Activated gamma-delta T cell treated with anti-CD3 and anti-CD28 coated beads, Interleukin-2, amount 50 U/mL, for 16 hours (primary cell): ENCODE data around the gene POLR3H.
"Not testable (repeated sequence)": the region's sequence is repeated elsewhere in the genome, so short reads cannot be mapped to it uniquely, and the experiment has no call there.

Source experiments
- DNase-seq: peaks from one replicate; pipeline ENCODE4 v3.0.0-alpha.2; 2020; ENCODE audit warnings: low read depth

POLR3H gene, protein sequence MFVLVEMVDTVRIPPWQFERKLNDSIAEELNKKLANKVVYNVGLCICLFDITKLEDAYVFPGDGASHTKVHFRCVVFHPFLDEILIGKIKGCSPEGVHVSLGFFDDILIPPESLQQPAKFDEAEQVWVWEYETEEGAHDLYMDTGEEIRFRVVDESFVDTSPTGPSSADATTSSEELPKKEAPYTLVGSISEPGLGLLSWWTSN

DNA sequence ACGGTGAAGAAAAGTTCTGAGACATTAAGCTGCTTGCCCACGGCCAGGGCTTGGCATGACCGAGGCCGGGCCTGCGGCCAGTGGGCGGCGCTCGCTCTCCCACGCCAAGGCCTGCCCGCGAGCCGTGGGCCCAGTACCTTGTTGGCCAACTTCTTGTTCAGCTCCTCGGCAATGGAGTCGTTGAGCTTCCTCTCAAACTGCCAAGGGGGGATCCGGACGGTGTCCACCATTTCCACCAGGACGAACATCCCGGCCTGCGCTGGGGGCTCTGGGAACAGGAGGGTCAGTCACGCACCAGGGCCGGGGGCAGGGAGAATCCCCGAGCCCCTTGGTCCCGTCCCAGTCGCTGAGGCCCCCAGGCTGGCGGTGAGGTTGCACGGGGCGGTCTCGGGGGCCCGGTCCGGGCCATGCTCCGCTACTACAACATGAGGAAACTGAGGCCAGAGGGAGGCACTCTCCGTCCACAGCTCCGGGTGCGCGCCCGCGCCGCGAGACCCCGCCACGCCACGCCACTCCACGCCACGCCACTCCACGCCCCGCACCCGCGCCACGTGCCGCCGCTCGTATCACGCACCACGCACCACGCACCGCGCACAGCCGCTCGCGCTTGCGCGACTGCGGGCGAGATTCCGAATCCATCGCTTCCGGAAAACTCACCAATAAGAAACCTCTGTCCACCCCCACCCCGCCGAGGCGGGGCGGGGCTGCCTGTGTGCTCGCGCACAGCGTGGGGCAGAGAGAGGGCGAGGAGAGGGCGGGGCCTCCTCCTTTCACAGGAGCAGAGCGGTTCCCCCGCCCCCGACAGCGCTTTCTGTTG lies at the start of gene POLR3H:
Gene POLR3H (minus strand): TSS at position 617 of the 817 bp plus-strand sequence. CDS start 369 bp downstream, at position 248.
- DNase-seq = peak; percentile 94

DNA sequence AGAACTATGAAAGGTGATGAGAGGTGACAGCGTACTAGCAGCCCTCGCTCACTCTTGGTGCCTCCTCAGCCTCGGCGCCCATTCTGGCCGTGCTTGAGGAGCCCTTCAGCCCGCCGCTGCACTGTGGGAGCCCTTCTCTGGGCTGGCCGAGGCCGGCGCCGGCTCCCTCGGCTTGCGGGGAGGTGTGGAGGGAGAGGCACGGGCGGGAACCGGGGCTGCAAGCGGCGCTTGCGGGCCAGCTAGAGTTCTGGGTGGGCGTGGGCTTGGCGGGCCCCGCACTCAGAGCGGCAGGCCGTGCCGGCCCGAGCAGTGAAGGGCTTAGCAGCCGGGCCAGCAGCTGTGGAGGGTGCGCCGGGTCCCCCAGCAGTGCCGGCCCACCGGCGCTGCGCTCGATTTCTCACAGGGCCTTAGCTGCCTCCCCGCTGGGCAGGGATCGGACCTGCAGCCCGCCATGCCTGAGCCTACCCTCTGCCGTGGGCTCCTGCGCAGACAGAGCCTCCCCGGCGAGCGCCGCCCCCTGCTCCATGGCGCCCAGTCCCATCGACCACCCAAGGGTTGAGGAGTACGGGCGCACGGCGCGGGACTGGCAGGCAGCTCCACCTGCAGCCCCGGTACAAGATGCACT lies 49.2 kb upstream of the POLR3H start:
- not testable (repeated sequence) for DNase-seq

DNA sequence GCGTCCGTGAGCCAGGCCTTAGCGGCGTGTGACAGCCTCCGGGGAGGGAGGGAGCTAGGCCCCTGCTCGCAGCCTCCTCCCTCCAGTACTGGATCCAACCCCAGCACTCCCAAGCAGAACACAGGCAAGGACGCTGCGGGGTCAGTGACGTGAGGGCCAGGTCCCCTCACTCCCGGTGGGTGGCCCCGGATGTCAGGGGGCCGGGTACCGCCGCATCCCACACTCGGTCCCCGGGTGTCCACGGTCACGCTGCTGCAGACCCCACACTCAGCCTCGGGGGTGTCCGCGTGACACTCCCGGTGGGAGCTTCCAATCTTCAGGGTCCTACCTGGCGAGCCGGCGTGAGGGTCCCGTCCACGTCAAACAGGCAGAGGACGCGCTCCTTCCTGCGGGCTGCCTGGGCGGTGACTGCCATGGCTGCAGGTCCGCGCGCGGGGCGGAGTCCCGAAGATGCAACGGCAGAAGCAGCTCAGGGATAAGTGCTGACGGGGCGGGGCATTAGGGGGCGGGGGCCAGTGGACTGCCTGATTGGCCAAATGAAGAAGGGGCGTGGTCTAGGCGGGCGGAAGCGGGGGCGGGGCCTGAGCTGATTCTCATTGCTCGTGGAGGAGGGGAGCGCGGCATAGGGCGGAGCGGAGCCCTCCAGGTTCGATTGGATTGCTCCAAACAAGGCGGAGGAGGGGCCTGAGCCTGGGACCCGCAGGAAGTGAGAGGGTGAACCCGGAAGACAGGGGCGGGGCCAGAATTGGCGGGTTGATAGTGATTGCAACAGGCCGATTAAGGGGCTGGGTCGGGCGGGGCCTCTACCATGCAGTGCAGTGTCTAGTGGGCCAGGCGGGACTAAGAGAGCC lies 45.3 kb upstream of the POLR3H start, which contains the start of gene PMM1:
Gene PMM1 (minus strand): TSS at position 450 of the 851 bp plus-strand sequence. CDS start 35 bp downstream, at position 415.
- DNase-seq = peak; percentile 100

DNA sequence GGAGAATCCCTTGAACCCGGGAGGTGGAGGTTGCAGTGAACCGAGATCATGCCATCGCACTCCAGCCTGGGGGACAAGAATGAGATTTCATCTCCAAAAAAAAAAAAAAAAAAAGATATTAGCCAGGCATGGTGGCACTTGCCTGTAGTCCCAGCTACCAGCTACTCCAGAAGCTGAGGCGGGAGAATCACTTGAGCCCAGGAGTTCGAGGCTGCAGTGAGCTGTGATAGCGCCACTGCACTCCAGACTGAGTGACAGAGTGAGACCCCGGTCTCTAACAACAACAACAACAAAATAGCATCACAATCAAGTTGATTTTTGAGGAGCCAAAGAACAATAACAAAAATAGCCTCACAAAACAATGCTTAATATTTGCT lies 43.1 kb upstream of the POLR3H start:
- no peak for DNase-seq

DNA sequence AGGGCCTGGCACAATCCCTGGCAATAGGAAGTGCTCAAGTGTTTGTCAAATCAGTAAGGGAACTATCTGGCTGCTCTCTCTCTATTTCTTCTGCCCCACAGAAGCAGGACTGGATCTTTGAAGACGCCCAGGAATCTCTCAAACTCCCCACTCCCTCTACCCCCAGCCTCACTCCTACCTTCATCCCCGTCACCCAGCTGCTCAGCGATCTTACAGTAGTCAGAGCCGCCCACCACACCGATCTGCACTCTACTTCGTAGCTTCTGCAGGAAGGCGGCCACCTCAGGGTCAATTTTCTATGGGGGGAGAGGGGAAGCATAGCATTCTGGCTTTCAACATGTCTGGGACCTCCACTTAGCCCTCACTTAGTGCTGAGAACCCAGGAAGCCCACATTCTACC lies 41.6 kb upstream of the POLR3H start:
- no peak for DNase-seq

DNA sequence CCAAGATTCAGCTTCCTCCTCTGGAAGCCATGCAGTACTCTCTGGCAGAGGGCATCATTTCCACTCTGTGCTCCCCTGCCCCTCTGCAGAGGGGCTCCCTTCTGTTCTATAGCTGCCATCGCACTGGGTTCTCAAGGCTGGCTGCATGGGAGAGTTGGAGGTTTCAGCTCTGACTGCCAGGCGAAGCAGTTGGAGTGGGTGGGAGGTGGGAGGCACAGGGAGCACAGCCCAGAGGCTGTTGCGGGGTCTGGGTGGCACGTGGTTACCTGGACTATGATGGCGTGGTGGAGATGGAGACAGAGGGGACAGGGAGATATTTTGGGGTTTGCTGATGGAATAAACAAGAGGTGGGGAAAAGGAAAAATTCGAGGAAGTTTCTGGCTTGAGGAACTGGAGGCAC lies 40.6 kb upstream of the POLR3H start:
- no peak for DNase-seq

DNA sequence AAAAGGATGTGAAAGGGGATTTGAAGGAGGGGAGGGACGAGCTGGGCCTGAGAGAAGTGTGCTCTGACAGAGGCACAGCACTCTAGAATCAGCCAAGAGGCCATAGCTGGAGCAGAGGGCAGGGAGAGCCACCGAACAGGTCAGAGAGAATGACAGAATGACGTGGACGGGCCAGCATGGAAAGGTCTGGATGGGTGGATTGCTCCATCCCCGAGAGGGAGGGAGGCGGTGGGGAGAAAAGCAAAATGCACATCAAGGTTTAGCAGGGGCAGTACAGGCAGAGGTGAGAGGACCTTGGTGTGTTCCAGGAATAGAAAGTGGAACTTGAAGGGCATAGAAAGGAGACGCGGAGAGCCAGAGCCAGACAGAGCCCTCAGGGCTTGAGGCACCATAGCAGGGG lies 38.4 kb upstream of the POLR3H start:
- no peak for DNase-seq

DNA sequence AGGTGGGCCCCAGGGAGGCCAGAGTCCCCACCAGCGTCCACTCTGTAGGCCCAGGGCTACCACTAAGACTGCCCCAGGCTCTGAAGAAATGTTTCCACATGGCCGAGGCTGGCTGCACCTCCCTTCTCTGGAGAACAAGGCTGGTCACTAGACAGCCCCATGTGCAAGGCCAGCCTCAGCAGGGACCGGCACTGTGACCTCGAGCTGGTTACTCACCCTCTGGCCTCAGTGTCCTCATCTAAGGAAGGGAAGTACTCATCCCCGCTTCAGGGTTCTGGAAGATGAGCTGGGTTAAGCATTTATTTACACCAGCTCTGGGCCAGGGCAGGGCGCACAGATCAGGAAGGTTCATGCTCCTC lies 35.7 kb upstream of the POLR3H start:
- DNase-seq = no peak

DNA sequence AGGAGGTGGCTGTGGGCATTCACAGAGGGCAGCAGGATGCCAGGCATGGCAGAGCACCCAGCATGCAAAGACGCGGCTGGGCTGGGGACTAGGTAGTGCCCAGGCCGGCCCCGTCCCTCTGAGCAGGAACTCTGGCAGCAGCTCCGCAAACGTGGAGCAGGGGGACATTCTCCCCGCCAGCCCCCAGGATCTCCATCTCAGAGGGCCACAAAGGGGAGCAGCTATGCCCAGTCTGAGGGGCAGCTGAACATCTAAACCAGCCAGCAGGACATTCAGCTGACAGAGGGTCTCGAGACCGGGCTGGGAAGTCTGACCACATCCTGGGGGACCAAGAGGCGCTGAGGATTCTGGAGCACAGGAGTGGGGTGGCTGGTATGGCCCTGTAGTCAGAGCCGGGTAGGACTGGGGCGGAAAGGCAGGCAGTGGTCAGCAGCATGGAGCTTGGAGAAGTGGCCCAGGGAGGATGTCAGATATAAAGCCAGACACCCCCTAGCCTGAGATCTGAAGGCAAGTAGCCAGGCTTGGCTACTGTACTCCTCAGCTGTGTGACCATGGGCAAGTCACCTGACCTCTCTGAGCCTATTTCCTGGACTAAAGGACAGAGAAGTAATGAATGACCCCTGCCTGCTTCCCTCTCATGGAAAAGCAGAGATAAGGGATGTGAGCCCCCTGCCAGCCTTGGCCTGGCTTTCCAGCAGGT lies 35.2 kb upstream of the POLR3H start:
- DNase-seq = no peak

DNA sequence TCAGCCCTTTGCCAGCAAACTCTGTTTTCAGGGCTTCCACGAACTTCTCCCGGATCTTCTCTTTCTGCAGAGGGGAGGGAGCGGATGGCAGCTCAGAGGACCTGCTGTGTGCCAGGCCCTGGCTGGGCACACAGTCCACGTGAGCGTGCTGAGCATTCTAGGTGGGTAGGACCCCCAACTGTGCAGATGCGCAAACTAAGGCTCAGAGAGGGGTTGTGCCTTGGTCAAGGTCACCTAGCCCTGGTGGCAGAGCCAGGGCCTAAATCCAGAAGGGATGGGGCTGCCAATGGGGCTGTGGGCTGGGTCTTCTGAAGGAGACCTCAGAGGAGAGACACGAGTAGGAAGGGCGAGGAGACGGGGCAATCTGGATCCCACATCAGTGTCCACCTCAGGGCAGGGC lies 34.5 kb upstream of the POLR3H start:
- no peak for DNase-seq

DNA sequence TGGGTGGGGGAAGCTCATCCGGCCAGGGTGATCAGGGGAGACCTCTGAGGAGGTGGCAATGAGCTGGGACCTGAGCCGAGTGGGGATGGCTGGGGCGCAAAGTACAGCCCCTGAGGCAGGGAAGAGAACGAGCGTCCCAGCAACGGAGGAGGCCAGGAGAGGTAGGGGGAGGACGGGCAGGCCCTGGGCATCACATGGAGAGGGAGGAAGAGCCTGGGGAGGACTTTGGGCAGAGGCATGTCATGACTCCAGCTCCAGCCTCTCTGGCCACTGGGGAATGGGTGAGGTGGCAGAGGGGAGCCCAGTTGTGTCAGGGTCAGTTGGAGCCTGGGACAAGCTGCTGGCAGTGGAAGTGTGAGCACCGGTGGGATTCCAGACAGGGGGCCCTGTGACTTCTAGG lies 33.8 kb upstream of the POLR3H start:
- no peak for DNase-seq

DNA sequence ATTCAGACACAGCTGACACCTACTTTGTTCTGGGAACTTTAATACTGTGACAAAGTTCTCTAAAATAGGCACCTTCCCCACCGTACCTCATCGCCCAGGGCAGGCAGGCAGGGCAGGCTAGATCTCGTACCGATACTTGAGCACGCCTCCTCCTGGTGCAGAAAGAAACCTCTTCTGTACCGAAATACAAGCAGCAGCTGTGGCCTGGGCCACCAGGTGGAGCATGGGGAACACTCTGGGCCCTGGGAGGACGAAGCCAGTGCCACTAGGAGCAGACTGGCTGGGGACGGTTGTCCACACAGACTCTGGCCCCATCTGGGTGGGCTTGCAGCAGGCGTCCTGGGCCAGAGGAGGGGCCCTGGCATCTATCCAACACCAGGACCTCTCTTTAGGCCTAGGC lies 32.6 kb upstream of the POLR3H start:
- DNase-seq = no peak

DNA sequence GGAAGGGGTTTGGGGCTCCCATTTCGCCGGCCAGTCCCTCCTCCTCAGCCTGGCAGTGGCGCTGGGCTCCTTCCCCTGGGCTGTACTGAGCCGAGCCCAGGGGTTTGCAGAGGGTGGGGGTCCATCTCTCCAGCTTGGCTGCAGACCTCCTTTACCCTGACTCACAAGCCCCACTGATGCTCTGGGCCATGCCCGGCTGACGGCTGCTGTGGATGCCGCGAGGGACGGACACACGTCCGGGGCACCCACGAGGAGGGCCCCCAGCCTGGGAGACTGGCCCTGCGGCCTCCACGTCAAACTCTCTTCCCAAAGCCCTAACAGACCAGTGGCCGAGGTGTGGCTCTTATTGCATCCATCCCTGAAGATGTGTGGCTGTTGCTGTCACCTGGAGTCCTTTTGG lies 31.3 kb upstream of the POLR3H start:
- no peak for DNase-seq

DNA sequence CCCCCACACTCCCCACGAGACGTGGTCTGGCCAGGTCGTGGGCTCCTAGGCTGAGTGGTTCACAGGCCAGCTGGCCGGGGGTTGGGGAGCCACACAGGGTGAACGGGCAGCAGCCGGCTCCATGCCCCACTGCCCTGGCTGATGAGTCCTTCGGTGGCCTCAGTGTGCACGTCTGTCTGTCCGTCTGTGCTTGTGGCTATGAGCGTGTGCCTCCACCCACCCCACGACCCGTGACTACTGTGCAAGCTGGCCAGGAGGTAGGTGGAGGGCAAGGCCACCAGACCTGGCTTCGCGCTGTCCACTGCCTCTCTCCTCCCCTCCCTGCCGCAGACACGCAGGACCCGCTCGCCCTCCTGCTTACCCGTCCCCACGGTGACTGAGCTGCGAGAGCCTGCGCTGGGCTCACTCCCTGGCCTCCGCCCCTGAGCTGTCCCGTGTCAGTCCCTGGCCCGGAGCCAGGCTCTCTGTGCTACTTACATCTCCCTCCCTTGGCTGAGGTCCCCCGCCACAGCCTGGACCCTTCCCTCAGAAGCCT lies 30.6 kb upstream of the POLR3H start:
- DNase-seq = no peak

DNA sequence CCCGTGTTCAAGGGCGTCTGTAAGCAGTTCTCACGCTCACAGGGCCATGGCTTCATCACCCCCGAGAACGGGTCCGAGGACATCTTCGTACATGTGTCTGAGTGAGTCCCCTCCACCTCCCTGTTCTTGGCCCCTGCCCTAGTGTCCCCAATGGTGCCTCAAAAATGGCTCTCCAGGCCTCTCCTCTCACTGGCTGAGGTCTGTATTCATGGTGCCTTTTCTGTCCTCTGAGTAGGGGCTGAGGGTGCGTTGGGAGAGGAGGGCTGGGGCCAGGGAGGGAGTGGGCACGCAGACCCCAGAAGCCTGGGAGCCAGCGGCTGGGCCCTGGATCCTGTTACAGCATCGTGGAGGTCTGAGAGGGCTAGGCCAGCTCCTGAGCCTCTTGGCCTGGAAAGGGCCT lies 29.4 kb upstream of the POLR3H start:
- no peak for DNase-seq

DNA sequence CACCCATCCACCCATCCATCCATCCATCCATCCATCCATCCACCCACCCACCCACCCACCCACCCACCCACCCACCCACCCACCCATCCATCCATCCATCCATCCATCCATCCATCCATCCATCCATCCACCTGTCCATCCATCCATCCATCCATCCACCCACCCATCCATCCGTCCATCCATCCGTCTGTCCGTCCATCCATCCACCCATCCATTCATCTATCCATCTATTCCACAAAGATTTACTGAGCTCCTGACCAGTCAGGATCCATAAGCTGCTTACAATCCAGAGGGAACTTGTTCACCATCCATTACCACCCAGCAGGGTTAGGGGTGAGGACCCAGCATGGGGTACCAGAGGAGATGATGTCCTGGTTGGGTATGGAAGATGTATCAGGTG lies 28.0 kb upstream of the POLR3H start:
- DNase-seq = not testable (repeated sequence)

DNA sequence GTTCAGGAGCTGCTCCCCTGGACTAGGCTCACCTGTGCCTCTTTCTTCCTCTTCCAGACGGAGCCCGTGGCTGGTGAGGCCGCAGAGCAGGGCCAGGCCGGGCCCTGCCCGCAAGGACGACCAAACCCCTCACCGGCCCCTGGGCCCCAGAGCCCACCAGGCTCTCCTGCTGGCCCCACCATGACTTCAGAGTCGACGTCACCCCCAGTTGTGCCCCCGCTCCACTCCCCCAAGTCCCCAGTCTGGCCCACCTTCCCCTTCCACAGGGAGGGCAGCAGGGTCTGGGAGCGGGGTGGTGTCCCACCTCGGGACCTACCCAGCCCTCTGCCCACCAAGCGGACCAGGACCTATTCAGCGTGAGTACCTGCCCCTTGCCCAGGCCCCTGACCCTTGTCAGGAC lies 27.5 kb upstream of the POLR3H start:
- DNase-seq = no peak

DNA sequence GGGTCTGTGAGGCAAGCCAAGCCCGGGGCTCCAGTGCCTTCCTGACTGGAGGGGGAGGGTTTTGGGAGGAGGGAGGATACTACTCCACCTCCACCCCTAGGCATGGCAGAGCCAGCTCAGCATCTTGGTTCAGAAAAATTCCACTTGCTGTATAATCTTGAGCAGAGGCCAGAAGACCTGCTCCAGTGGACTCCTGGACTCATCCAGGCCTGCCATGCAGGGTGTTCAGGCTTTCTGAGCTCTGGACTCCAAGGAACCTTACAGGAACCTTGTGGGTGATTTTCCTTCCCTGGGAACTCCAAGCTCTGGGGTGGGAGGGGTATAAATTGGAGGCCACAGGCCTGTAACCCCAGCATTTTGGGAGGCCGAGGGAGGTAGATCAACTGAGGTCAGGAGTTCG lies 26.0 kb upstream of the POLR3H start:
- DNase-seq = no peak

DNA sequence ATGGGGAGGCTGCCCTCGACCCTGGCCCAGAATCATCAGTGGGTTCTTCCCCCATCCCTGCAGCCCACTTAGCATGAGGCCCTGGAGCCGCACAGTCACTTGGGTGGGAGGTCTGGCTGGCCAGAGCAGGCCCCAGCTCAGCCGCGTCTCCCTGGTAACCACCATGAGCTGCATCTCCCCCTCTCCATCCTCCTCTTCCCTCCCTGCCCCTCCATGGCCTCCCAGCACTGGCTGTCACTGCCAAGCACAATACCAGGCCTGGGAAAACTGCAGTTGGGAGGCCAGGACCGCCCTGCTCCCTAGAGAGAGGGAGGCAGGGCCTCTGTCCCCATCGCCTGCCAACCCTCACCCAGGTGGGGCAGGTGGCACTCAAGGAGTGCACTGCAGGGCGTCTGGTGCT lies 24.5 kb upstream of the POLR3H start:
- DNase-seq = no peak

DNA sequence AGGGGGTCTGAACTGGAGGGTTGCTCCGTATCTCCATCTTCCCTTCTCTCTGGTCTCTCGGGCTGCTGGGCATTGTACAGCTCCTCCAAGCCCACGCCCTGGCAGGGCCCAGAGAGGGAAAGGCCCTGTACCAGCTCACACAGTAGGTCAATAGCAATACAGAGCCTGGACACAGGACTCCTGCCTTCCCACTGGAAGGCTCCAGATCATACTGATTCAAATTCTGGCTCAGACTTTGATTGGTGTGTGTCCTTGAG lies 23.2 kb upstream of the POLR3H start:
- no peak for DNase-seq

DNA sequence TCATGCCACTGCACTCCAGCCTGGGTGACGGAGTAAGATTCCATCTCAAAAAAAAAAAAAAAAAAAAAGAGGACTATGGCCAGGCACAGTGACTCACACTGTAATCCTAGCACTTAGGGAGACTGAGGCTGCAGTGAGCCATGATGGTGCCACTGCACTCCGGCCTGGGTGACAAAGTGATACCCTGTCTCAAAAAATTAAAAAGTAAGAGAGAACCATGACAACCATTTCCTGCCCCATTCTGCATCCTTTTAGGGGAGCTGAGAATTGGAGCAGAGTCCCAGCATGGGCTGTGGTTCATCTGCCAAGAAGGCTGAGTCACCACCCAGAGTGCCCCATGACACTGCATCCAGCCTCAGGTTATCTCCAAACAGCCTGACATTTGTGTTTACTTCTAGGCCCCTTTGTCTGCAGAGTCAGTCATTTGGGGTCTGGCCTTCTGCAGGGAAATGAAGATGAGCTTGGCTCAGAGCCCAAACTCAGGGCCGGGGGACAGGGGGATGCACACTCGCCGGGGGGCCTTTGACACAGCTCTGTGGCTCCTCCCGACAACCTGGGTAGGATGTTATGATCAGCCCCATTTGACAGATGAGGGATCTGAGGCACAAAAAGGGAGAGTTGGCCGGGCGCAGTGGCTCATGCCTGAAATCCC lies 21.3 kb upstream of the POLR3H start:
- DNase-seq = no peak
